Measurements from ENCODE around the gene KCNMA1. TPM values are rescaled to one million over a fixed set of nuclear protein-coding genes. Genes with fewer than 3 reads are reported as not detected.

KCNMA1 gene
- total RNA-seq, 2 donors from 2014 or later: 5.9 to 9.3 TPM

GRCh38 chr10:77105761-77106221 lies 531.8 kb downstream of the KCNMA1 start:
- DNase-seq: no peak
- ATAC-seq: no peak
- WGBS, 2 donors: 55 to 60% methylated on average over 5 of the region's 5 CpGs
- TF ChIP-seq, protein P1, sequence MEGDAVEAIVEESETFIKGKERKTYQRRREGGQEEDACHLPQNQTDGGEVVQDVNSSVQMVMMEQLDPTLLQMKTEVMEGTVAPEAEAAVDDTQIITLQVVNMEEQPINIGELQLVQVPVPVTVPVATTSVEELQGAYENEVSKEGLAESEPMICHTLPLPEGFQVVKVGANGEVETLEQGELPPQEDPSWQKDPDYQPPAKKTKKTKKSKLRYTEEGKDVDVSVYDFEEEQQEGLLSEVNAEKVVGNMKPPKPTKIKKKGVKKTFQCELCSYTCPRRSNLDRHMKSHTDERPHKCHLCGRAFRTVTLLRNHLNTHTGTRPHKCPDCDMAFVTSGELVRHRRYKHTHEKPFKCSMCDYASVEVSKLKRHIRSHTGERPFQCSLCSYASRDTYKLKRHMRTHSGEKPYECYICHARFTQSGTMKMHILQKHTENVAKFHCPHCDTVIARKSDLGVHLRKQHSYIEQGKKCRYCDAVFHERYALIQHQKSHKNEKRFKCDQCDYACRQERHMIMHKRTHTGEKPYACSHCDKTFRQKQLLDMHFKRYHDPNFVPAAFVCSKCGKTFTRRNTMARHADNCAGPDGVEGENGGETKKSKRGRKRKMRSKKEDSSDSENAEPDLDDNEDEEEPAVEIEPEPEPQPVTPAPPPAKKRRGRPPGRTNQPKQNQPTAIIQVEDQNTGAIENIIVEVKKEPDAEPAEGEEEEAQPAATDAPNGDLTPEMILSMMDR (IDR thresholded peaks at IDR 0.05): no peak
- no peak for TF ChIP-seq POLR2A (IDR thresholded peaks at IDR 0.05)
- H3K4me3 ChIP-seq: no peak overlapping the region
- no peak overlapping the region for H3K27ac ChIP-seq
- no peaks in the 10 kb centered on the region for H3K4me1 ChIP-seq
- no peaks in the 10 kb centered on the region for H3K36me3 ChIP-seq (replicated peaks in 1 of 2; ENCODE audit: insufficient read depth in 1 of 2, low read depth in 2 of 2)
- H3K27me3 ChIP-seq: no peaks in the 10 kb centered on the region
- no peaks in the 10 kb centered on the region for H3K9me3 ChIP-seq
- intact Hi-C loops (cut with DNase I): no loop called here

DNA sequence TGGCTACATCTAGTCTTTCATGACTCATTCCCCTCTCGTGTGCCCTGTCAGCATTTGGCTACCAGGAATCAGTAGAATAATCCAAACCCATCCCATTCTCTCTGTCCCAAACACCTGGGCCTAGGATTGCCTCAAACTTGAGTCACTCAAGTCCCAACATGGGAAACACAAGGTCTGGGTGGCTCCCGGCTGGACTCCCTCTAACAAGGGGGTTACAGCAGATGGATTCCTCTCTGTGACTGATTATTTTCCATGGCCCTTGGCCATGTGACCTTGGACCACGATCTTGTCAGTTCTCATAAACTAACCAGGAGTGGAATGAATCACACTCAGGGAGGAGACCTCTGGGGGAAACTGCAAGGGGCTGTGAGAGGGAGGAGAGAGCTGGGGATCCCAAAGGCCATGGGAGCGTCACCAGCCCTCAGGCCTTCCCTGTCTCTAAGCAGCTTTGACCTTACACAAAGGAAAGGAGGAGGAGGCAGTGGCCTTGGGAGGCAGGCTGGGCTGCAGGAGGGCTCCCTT lies 533.1 kb downstream of the KCNMA1 start:
- Histone ChIP-seq H3K9me3 (no peaks in the 10 kb centered on the region), H3K27me3 (no peaks in the 10 kb centered on the region), H3K36me3 (replicated peaks in 1 of 2; ENCODE audit: insufficient read depth in 1 of 2, low read depth in 2 of 2) (no peaks in the 10 kb centered on the region), H3K4me3 (no peak overlapping the region), H3K4me1 (no peaks in the 10 kb centered on the region), H3K27ac (no peak overlapping the region)
- WGBS, 2 donors: 64% methylated on average over 4 of the region's 4 CpGs
- peak; percentile 33 for ATAC-seq
- intact Hi-C loops (cut with DNase I): no loop called here
- TF ChIP-seq, protein P1 (IDR thresholded peaks at IDR 0.05): no peak
- TF ChIP-seq POLR2A (IDR thresholded peaks at IDR 0.05): no peak
- DNase-seq: peak; percentile 22 to 43 (median 24)

DNA sequence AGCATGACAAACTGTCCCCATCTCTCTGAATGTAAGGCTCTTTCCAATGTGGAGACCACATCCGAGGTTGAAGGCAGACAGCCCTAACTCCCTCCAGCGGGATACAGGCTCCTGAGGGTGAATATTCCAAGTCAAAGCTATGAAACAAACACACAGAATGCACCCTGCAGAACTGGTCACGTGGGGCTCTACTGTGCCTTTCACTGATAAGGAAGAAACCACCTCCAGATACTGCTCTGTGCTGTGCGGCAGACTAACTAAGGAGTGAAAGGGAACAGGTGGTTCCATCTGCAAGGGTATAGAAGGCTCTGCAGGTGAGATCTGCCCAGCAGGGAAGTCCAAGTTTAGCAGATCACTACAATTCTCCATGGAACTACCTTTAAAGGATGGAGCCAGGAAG lies 534.4 kb downstream of the KCNMA1 start:
- ATAC-seq: no peak
- Histone ChIP-seq H3K27ac (no peak overlapping the region), H3K4me3 (no peak overlapping the region), H3K4me1 (no peaks in the 10 kb centered on the region), H3K27me3 (no peaks in the 10 kb centered on the region), H3K9me3 (no peaks in the 10 kb centered on the region), H3K36me3 (replicated peaks in 1 of 2; ENCODE audit: insufficient read depth in 1 of 2, low read depth in 2 of 2) (no peaks in the 10 kb centered on the region)
- WGBS, 2 donors: 61 to 62% methylated on average over 4 of the region's 4 CpGs
- peak in 1 of 4 donors; percentile 17 for DNase-seq
- TF ChIP-seq POLR2A (IDR thresholded peaks at IDR 0.05): no peak
- TF ChIP-seq, protein P1 (IDR thresholded peaks at IDR 0.05): no peak
- intact Hi-C loops (cut with DNase I): no loop called here

DNA sequence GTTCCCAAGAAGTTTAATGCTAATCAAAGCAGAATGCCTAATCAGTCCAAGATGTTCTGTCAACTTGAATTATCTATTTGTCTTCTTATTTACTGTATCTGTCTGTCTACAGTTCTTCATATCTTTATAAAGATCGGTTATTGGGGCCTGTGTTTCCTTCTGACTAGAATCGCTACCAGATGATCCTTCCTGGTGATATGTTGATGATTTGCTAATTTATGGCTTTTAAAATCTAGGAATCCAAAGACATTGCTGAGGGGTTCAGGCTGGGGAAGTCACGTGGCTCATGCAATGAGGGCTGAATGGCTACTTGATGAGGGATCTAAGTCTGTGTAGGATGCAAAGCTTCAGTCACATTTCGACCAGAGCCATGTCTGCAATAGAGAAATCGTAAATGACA lies 536.3 kb downstream of the KCNMA1 start:
- ATAC-seq (no peak), DNase-seq (no peak)
- TF ChIP-seq POLR2A (IDR thresholded peaks at IDR 0.05): no peak
- TF ChIP-seq, protein P1 (IDR thresholded peaks at IDR 0.05): no peak
- H3K9me3 ChIP-seq: no peaks in the 10 kb centered on the region
- no peaks in the 10 kb centered on the region for H3K4me1 ChIP-seq
- H3K27ac ChIP-seq: no peak overlapping the region
- H3K27me3 ChIP-seq: no peaks in the 10 kb centered on the region
- no peak overlapping the region for H3K4me3 ChIP-seq
- WGBS, 2 donors: 91 to 95% methylated on average over 5 of the region's 5 CpGs
- intact Hi-C loops (cut with DNase I): no loop called here
- H3K36me3 ChIP-seq (replicated peaks in 1 of 2; ENCODE audit: insufficient read depth in 1 of 2, low read depth in 2 of 2): no peaks in the 10 kb centered on the region

DNA sequence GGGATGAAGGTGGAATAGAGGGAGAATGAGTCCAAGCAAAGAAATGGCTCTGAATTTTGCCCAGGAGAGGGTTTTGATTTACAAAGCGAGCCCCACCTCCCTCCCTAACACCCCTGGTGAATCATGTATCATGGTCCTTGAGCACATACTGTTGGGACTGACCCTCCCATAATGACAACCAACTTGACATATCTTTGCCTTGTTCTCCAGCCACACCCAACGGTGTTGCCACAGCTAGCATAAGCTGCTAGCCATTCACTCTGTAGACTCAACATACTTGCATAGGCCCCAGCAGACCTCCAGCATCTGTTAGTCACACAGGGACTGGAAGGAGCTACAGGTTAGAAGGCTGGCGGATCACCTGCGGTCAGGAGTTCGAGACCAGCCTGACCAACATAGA lies 538.5 kb downstream of the KCNMA1 start:
- 89 to 98% methylated on average over 5 of the region's 5 CpGs for WGBS, 2 donors

More for the DNA sequence above, 538.5 kb downstream of the KCNMA1 start:
- DNase-seq (no peak), ATAC-seq (no peak)
- intact Hi-C loops (cut with DNase I): no loop called here
- Histone ChIP-seq H3K27ac (no peak overlapping the region), H3K27me3 (no peaks in the 10 kb centered on the region), H3K4me3 (no peak overlapping the region), H3K4me1 (no peaks in the 10 kb centered on the region), H3K9me3 (no peaks in the 10 kb centered on the region), H3K36me3 (replicated peaks in 1 of 2; ENCODE audit: insufficient read depth in 1 of 2, low read depth in 2 of 2) (no peaks in the 10 kb centered on the region)
- TF ChIP-seq, protein P1 (IDR thresholded peaks at IDR 0.05): no peak
- no peak for TF ChIP-seq POLR2A (IDR thresholded peaks at IDR 0.05)
